ENCODE measurements around the gene OR51G2.

OR51G2 gene

GRCh38 chr11:4916581-4916980 lies 2.6 kb downstream of the OR51G2 start:
- H3K36me3 ChIP-seq (ENCODE audit: control insufficient read depth, insufficient read depth, low read length), result no peaks in the 10 kb centered on the region
- H3K27me3 ChIP-seq (replicated peaks; ENCODE audit: control insufficient read depth, insufficient read depth, low read length), result no peaks in the 10 kb centered on the region
- H3K4me3 ChIP-seq (replicated peaks; ENCODE audit: low read depth, low read length), result no peak overlapping the region
- TF ChIP-seq, protein P1, sequence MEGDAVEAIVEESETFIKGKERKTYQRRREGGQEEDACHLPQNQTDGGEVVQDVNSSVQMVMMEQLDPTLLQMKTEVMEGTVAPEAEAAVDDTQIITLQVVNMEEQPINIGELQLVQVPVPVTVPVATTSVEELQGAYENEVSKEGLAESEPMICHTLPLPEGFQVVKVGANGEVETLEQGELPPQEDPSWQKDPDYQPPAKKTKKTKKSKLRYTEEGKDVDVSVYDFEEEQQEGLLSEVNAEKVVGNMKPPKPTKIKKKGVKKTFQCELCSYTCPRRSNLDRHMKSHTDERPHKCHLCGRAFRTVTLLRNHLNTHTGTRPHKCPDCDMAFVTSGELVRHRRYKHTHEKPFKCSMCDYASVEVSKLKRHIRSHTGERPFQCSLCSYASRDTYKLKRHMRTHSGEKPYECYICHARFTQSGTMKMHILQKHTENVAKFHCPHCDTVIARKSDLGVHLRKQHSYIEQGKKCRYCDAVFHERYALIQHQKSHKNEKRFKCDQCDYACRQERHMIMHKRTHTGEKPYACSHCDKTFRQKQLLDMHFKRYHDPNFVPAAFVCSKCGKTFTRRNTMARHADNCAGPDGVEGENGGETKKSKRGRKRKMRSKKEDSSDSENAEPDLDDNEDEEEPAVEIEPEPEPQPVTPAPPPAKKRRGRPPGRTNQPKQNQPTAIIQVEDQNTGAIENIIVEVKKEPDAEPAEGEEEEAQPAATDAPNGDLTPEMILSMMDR (IDR thresholded peaks at IDR 0.05; ENCODE audit: insufficient read depth, low read length, poor library complexity, severe bottlenecking), result no peak
- DNase-seq (ENCODE audit: extremely low read depth, insufficient read length), result no peak

DNA sequence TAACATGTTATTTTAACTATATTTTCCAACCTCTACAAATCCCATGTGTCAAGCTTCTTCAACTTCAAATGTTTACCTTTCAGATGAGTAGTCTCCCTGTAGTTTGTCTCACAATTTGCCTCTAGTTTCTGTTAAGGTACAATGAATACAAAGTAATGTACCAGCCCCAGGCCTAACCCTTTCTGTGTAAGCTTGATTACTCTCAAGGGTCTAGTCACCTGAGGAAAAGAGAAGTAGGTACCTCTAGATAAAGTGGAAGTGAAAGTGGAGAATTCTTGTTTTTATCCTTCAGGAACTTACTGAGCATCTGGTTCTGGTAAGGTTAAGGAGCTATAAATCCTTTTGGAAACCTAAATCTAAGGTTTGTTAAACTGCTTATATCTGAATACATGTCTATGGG lies 15.7 kb downstream of the OR51G2 start, which contains the start of gene OR51A7:
TSS of gene OR51A7 (plus strand) at position 300 of the 400 bp plus-strand sequence. CDS start 3,587 bp downstream, outside the sequence.
- TF ChIP-seq, protein P1 (IDR thresholded peaks at IDR 0.05; ENCODE audit: insufficient read depth, low read length, poor library complexity, severe bottlenecking), result no peak
- Histone ChIP-seq H3K27me3 (replicated peaks; ENCODE audit: control insufficient read depth, insufficient read depth, low read length) (no peaks in the 10 kb centered on the region), H3K4me3 (replicated peaks; ENCODE audit: low read depth, low read length) (no peak within 1 kb of the TSS), H3K36me3 (ENCODE audit: control insufficient read depth, insufficient read depth, low read length) (no peaks in the 10 kb centered on the region)
- DNase-seq (ENCODE audit: extremely low read depth, insufficient read length), result no peak

DNA sequence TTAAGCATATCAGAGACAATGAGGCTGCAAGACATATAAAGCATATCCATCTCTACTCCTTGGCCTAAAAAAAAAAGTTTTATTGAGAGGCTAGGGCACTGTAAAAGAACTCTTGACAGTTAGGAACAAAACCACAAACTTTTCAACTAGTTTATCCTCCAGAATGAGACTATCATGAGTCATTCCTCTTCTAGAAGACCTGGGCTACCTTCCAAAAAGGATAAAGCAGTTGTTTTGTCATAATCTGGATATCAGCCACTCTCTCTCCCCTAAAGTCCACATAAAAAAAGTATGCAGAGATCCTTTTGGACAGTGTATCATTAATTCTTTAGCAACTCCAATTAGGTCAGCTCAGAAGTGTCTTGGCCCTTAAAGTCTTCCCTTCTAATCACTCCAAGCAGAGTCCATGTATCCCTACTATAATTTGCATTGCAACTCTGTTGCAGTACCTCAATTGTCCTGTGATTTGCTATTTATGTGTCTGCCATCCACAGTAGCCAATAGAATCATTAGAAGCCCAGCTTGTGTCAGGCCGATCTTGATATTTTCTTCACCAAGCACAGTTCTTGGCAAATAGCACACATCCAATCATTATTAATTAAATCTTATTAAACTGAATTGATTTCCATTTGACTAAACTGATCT lies 27.0 kb downstream of the OR51G2 start:
- H3K27me3 ChIP-seq (replicated peaks; ENCODE audit: control insufficient read depth, insufficient read depth, low read length), result no peaks in the 10 kb centered on the region
- DNase-seq (ENCODE audit: extremely low read depth, insufficient read length), result no peak
- H3K36me3 ChIP-seq (ENCODE audit: control insufficient read depth, insufficient read depth, low read length), result no peaks in the 10 kb centered on the region
- TF ChIP-seq, protein P1 (IDR thresholded peaks at IDR 0.05; ENCODE audit: insufficient read depth, low read length, poor library complexity, severe bottlenecking), result no peak
- H3K4me3 ChIP-seq (replicated peaks; ENCODE audit: low read depth, low read length), result no peak overlapping the region

DNA sequence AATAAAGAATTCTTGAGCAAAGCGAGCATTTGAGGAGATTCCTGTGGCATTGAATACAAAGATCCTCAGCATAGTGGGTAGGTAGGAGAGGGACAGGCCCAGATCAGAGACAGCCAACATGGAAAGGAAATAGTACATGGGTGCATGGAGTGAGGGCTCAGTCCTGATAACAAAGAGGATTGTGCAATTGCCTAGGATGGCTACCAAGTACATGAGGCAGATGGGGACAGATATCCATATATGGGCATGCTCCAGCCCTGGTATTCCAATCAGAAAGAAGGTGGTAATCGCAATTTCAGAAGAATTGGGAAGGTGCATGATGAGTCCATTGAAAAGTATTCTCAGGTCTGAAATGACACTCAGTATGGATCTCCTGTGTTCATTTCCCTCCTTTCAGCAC lies 28.9 kb downstream of the OR51G2 start:
- H3K4me3 ChIP-seq (replicated peaks; ENCODE audit: low read depth, low read length), result no peak overlapping the region
- no peaks in the 10 kb centered on the region for H3K36me3 ChIP-seq (ENCODE audit: control insufficient read depth, insufficient read depth, low read length)
- TF ChIP-seq, protein P1 (IDR thresholded peaks at IDR 0.05; ENCODE audit: insufficient read depth, low read length, poor library complexity, severe bottlenecking), result no peak
- no peaks in the 10 kb centered on the region for H3K27me3 ChIP-seq (replicated peaks; ENCODE audit: control insufficient read depth, insufficient read depth, low read length)
- no peak for DNase-seq (ENCODE audit: extremely low read depth, insufficient read length)

GRCh38 chr11:4887591-4887990 lies 31.6 kb downstream of the OR51G2 start:
- TF ChIP-seq, protein P1 (IDR thresholded peaks at IDR 0.05; ENCODE audit: insufficient read depth, low read length, poor library complexity, severe bottlenecking), result no peak
- no peaks in the 10 kb centered on the region for H3K36me3 ChIP-seq (ENCODE audit: control insufficient read depth, insufficient read depth, low read length)
- H3K27me3 ChIP-seq (replicated peaks; ENCODE audit: control insufficient read depth, insufficient read depth, low read length), result no peaks in the 10 kb centered on the region
- DNase-seq (ENCODE audit: extremely low read depth, insufficient read length), result no peak
- H3K4me3 ChIP-seq (replicated peaks; ENCODE audit: low read depth, low read length), result no peak overlapping the region

DNA sequence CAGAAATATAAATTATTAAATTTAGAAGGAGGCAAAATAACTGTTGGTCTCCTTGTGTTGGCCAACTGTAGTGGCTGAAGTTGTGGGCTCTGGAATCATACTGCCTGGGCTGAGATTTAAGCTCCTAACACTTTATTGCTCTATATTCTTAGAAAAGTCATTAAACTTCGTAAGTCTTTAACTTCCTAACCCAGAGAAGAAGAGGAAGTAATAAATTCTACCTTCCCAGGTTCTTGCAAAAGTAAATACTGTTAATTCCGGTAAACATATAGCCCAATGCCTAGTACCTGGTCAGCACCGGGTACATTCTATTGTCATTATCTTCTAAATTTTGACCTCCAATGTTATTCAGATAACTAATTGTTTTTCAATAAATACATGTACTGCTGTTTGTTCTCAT lies 33.0 kb downstream of the OR51G2 start:
- TF ChIP-seq, protein P1 (IDR thresholded peaks at IDR 0.05; ENCODE audit: insufficient read depth, low read length, poor library complexity, severe bottlenecking), result no peak
- Histone ChIP-seq H3K27me3 (replicated peaks; ENCODE audit: control insufficient read depth, insufficient read depth, low read length) (no peaks in the 10 kb centered on the region), H3K4me3 (replicated peaks; ENCODE audit: low read depth, low read length) (no peak overlapping the region), H3K36me3 (ENCODE audit: control insufficient read depth, insufficient read depth, low read length) (no peaks in the 10 kb centered on the region)
- no peak for DNase-seq (ENCODE audit: extremely low read depth, insufficient read length)
